CD1c-positive myeloid dendritic cell (primary cell): ENCODE measurements around the gene CYGB.

Source experiments
- DNase-seq: peaks from one replicate; pipeline ENCODE4 v3.0.0-alpha.2; 2016; ENCODE audit errors: extremely low spot score

Gene CYGB

DNA sequence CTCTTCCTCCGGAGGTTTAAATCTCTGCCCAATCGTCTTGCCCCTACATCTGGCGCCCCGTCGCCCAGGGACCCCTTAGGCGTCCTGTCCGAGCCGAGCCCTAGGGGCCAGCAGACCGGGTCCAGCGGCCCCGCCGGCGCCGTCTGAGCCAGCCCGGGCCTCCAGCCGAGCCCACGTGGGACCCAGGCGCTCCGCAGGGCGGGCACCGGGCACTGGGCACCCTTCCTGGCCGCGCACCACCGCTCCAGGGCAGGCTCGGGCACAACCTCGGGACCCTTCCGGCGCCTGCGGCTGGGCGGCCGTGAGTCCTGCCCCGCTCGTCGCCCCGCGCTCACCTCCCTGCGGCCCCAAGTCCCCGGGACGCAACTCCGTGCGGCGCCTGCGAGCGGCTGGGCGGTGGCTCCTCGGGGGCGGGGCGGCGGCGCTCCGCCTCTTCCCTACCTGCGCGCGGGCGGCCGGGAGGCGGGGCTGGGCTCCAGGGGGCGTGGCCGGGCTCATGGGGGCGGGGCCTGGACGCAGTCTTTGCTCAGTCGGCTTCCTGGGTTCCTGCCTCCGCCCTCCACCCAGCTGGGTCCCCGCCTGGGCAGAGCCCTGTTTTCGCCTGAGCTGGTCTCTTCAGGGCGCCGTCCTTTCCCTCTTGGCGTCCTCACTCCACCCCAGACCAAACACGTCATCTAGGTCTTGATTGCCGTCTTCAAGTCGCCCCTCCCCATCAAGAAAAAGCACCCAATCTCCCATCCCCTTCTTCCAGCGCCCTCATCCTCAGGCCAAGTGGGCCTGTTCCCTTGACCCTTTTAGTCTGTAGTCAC lies 36.3 kb downstream of the CYGB start, which contains the start of gene RHBDF2:
Gene RHBDF2 (minus strand): TSS at position 406 of the 809 bp plus-strand sequence. CDS start 19,899 bp downstream, outside the sequence.
- peak; percentile 92 for DNase-seq

DNA sequence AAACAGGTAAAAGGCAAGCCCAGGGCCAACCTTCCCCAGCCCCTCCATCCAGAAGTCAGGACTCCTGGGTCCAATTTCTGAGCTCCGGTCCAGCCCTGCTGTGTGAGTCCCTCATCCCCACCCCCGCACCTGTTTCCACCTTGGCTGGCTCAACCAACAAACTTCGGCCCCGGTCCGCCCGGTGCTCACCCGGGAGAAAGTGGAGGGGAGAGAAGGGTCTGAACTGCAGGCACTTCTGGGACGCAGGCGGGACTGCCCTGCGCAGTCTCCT lies 36.8 kb downstream of the CYGB start:
- no peak for DNase-seq

DNA sequence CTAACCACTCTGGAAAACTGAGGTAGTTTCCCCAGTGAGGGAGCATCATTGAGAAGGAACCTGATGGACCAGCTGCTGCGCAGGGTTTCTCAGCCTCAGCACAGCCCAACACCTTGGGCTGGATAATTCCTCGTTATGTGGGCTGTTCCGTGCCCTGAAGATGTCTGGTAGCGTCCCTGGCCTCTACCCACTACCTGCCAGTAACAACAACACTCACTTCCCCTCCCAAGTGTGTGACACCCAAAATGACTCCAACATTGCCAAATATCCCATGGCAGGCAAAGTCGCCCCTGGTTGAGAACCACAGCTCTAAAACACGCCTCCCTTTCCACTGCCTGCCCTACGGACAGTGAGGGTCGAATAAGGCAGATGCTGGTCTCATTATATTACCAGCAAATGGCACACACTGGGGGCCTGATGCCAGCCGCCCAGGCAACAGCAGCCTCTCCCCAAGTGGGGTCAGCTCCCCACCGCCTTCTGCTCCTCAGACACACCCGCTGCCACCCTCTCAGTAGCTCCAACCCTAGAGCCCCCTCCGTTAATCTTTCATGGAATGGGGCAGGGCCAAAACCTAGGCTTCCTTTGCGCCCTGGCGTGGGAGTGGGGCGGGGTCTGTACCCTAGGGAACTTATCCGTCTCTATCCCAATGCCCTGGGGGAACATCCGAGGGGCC lies 37.3 kb downstream of the CYGB start:
- peak; percentile 60 for DNase-seq

DNA sequence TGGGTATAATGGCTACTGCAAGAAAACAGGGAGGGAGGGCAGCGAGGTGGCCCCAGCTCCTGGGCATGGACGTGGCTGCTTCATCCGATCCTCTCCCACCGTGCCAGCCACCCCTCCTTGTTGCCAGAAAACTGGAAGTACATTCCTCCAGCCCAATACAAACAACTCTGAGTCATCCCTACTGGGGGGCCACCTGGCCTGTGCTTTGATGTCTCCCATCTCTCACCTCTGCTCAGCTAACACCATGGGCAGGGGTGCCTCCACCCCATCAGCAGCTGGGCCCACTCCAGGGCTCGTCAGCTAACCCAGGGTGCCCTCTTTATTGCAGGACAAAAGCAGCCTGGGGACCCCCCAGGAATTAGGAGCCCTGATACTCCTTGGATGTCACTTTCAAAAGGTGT lies 38.2 kb downstream of the CYGB start:
- DNase-seq, result no peak

DNA sequence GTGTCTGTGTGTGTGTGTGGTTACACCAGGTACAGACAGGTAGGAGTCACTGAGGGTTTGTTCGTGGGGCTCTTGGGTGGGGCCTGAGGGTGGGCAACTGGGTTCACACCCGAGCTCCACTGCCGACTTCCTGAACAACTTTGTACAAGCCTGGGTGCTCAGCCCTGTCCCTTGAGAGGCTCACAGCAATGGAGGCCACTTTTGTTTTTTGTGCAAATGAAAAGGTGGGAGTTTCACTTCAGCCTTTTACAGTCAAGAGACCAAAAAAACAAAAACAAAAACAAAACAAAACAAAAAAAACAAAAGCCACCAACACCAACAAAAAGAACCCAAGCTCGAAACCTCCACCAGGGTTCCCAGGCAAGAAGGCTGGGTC lies 38.6 kb downstream of the CYGB start:
- DNase-seq, result no peak

DNA sequence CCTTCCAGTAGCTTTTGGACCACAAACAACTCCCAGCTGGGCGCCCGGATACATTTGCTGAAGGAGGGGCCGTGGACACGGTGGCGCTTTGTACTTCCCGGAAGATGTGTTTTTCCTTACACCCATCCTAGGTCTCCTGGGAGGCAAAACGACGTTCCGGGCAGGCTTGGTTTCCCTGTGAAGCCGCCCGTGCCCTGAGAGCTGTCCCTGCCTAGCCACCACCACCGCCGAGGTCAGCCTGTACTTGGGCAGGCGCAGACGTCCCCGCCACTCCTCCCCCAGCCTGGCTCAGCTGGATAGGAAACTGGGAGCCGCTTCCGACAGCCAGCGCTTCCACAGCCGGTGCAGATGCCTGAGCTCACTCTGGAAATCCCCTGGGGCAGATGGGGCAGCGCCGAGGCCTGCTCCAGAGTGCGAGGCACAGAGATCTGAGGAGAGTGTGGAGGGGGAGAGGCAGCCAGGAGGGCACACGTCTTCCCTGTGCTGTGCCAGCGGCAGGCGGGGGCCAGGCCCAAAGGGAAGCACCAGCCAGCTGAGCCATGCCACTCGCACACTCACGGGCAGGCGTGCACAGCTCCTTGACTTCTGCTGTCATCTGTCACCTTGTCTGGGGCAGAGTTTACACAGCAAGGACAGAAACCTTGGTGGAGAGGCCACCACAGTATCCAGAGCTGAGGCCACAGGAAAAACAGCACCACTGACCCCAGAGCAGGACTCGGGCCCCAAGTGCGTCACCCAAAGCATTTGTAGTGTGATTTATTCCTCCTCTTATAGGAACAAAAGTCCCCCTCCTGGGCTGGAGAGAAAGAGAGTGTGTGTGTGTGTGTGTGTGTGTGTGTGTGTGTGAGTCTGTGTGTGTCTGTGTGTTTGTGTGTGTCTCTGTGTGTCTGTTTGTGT lies 39.3 kb downstream of the CYGB start:
- DNase-seq, result no peak

DNA sequence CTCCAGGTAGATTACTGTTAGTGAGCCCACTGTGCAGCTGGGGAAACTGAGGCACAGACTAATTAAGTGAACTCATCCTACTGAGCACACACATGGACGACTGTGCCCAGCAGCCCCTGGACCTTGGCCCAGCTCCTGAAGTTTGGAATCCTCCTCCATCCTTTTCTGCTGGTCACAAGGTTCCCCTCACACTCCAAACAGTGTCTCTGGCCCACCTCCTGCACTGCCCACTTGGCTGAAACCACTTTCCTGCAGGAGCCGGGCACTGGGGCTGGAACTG lies 39.9 kb downstream of the CYGB start:
- no peak for DNase-seq

DNA sequence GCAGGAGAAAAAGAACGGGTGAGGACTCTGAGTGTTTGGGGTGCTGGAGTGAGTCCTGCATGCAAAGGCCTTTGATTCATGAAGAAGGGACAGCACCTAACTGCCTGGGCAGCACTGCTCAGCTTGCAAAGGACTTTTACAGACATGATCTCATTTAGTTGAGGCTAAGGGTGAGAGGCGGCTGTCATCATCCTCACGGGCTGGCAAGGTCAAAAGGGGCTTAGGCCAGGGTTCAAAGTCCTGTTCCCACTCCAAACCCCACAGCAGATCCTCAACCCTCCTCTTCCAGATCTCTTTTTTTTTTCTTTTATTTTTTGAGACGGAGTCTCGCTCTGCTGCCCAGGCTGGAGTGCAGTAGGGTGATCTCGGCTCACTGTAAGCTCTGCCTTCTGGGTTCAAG lies 41.0 kb downstream of the CYGB start:
- no peak for DNase-seq

DNA sequence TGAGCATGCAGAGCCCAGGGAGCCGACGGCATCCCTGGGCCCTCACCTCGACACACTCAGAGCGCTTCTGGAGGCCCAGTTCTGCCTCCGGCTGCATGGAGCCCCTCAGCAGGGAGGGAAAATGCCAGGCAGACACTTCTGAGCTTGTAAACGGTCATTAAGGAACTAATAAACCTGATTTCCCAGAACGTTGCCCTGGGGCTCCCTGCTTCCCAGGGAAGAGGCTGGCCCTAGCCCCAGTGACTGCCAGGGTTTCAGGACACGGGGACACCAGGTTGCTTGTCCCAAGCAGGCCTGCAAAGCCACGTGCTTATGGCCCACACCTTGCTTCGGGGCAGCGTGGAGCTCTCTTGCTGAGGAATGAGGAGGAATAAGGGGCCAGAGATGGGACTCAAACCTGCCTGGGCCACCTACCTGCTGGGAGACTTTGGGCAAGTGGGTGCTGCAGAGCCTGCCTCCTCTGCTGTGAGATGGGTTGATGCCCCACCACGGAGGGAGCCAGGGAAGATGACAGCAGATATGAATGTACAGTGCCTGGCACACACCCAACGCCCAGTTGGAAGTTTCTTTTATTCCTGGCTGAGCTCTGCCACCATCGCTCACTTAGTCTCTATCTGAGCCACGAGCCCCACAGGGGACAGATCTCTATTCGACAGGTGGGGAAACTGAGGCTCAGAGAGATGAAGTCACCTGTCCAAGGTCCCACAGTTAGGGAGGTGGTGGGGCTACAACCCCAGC lies 41.7 kb downstream of the CYGB start:
- DNase-seq, result no peak

DNA sequence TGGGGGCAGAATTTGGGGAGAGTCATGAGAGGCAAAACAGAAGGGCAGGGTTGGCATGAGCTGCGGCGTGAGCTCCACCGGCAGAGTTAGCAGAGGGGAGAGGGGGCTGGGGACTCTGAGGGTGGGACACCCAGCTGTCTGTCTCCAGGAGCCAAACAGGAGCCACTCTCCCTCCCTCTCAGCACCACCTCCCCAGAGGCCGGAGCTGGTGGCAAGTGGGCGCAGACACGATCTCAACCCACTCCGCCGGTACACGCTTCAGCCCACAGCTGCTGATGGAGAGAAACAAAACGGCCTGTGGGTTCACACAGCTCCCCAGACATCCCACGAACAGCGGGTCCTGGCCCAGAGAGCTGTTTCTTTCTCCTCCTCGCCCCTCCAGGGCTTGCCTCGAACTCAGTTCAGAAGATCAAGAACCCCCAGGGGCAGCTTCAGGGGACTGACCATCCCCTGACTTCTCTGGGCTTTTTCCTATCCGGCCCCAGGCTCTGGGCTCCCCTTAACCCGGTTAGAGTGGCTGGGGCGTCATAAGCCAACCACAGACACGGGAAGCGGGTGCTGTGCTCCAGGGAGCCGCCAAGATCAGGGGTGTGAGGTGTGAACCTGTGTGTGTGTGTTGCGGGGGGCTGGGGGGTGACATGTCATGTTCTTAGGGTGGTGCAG lies 43.9 kb downstream of the CYGB start:
- DNase-seq, result no peak

DNA sequence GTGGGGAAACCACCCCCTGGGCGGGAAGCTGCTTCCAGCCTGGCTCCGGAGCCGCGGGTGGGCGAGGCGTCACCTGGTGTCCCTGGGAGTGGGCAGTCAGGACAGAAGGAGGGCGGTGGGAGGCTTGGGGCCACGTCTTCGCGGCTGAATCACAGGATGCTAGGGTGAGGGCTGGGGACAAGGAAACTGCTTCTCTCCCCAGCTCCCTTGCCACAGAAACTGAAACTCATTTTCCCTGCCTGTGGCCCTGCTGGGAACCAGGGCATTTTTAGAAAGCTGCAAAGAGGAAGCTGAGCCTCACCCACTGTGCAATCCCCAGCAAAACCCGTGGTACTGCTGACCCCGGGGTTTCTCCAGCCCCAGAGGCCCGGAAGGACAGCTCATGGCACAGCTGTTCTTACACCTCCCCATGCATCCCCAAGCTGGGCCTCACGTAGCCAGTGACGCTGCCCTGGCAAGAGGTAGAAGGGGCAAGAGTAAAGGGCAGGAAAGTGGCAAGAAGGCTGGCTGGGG lies 44.5 kb downstream of the CYGB start:
- peak; percentile 94 for DNase-seq

DNA sequence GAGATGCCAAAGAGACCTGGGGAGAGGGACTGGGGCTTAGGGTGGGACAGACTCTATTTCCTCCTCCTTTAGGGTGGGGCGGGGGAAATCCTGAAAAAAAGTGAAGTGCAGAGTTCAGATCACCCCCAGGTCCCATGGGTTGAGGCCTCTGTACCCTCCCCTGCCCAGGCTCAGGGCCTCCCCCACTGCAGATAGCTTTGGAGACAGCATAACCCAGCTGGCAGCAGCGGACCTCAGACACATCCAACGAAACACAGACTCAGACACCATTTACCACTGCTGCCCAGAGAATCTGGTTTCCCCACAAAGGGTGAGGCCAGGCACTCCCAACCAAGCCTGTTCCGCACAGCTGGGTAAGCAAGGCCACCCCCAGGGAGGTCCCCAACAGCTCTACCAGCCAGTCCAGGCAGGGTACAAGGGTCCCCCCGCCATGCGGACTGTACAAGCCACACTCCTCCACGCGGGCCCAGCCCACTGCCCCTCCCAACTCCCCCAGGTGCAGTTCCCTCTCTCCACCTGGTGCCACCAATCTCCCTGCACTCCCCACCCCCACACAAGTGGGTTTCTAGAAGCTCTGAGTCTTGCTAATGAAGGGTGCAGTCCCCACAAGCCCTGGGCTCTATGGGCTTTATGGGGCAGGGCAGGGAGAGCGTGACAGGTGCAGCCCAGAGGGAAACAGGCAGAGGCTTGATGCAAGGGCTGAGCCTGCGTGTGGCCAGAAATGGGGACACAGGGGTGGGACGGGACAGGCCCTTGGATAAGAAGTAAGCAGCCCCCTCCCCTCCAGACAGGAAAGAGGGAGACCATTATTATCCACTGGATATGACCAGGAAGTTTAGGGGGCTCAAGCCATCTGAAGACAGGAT lies 45.2 kb downstream of the CYGB start:
- DNase-seq, result peak; percentile 49

DNA sequence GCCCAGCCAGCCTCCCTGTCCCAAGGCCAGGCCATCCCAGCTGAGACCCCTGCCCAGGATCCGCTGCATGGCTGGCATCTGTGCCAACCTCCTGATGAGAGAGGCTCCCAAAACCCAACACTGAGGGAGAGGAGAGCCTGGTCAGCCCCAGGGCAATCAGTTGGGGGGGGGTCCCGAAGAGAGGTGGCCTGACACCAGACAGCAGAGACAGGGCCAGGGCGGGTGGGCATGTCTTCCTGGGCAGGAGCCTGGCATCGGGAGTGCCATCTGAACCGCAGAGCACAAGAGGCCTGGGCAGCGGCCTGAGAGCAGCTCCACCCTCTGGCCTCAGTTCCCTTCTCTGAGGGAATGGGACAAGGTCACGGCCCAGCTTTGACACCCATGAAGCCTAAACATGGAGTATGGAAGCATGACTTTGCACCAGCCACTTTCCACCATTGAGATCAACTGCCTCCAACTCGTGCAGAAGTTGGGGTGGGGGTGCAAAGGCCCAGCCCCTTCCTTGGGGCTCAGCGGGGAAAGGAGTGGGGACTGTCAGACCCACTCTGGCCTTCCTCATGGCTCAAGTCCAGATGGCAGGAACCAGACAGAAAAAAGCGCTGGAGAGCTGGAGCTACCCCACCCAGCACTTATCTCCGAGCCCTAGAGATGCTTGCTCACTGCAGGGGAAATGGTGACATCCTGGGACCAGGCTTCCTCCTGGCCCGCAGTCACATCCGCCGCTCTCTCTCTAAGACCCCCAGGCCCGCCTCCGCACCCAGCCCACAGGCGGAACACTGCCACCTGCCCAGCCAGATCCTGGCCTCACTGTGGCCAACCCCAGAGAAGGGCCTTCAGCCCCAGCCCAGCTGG lies 46.0 kb downstream of the CYGB start:
- peak; percentile 61 for DNase-seq

DNA sequence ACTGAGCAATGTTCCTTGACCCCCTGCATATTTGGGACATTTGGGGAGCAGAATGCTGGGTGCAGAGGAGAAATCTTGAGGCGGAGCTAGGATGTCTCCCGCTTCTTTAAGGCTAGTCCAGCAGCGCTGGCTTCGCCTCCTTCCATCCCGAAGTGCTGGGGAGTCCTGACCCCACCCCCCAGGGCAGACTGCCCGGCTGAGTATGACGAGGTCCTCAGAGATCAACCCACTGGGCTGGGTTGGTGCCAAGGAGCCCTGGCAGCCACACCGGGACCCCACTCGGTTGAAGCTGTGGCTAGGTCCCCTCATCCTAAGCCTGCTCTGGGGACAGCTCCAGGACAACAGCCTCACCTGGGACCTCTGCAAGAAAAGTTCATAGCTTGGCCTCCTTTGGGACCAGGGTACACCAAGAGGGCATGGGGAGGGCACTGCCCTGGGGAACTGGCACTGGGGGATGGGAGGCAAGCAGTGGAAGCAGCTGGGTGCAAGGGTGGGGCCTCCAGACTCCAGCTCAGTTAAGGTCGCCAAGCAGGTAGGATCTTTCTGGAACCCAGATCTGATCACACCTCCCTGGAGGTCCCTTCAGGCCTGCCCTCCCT lies 47.3 kb downstream of the CYGB start:
- DNase-seq, result no peak

DNA sequence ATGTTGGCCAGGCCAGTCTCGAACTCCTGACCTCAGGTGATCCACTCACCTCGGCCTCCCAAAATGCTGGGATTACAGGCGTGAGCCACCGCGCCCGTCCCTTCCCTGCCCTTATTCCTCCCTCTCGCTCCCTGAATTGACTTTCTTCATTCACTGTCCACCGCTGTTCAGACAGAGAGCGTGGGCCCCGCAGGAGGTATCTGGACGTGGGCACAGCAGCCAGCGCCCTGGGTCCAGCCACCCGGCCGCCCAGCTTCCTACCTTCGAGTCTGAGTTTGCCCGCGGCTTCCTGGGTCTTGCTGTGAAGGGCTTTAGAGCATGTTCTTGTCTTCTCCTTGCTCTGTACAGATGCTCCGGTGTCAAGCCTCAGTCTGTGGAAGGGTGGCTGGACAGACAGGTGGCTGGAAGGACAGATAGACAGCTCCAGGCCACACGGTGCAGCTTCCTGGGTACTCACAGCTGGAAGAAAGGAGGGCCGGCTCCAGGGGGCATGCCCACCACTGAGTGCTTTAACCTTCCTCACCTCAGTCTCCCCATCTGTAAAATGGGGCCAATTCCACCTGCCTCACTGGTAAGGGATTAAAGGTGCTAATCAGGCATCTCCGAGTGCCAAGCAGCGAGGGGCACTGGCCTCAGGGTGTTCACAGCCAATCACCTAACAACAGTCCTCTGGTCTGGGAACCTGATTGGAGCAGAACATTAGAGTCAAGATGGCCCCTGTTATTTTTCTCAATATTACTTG lies 49.9 kb downstream of the CYGB start:
- DNase-seq, result no peak

DNA sequence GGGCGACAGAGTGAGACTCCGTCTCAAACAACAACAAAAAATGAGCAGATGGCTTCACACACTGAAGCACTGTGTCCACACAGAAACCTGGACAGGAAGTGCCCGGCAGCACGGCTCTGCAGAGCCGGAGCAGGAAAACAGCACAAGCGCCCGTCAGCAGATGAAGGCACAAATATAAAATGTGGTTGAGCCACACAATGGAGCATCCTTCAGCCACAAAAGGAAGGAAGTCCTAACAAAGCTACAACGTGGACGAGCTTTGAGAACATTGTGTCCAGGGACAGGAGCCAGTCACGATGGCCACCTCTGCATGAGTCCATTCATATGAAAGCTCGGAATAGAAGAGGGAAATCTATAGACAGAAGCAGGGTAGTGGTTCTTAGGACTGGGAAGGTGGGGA lies 51.9 kb downstream of the CYGB start:
- DNase-seq, result peak; percentile 35

DNA sequence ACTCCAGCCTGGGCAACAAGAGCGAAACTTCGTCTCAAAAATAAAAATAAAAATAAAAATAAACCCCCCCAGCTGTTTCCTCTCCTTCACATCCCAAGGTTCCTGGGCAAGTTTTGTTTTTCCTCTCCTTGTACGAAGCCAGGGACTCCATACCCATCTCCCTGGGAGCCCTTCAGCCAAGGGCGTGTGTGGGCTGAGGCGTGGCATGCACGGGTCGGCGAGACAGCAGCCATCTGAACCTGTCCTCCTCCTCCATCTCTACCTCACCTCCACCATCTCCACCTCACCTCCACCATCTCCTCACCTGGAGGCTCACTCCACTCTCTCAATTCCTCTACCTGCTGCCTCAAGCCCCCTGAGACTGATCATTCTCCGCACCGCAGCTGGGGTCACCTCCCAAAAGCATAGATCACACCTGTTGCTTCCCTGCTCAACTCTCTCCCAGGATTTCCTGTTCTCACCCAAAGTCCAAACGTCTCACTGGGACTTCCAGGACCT lies 53.2 kb downstream of the CYGB start:
- no peak for DNase-seq

DNA sequence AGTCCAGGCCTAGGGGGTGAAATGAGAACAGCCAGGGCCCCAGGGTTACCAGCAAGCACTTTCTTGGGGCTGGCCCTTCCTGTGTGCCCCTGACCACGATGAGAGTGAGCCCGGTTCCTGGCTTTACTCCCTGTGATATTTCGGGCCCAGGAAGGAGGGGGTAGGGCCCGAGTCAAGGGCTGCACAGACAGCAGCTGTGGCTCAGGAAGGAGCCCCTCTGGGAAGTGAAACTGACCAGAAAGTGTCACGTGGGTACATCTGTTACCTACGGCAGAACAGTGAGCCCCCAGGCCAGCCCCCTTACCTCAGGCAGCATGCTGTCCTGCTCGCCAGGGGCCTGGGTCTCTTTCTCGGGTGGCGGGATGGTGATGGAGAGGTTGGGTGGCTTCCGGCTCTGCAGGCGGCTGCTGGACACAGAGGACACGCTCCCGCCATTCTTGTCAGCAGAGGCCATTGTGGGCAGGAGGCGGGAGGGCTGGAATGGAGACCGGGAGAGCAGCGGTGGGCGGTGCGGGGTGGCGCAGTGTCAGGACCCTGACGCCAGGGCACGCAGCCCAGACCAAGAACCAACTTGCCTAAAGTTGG lies 56.3 kb downstream of the CYGB start:
- peak; percentile 45 for DNase-seq
